H4 (cell line): ENCODE results near the gene CDC42EP5. TPM values are rescaled to one million over a fixed set of nuclear protein-coding genes. Genes with fewer than 3 reads are reported as not detected.
A peak's percentile ranks its signal among the peaks of the same experiment; 100 is the strongest.
"Not testable (repeated sequence)": the region's sequence is repeated elsewhere in the genome, so short reads cannot be mapped to it uniquely, and the experiment has no call there.

ENCODE experiments used
- DNase-seq: peaks from one replicate; pipeline ENCODE4 v3.0.0-alpha.2; 2015; ENCODE audit warnings: low spot score
- total RNA-seq: library from RNA; depleted of rRNA; stranded (reverse); fragments of >200 nt; shearing (Covaris generic); gene quantifications from 2 replicates; pipeline ENCODE4 v1.2.3, GENCODE V29; 2014; rRNA removed

Gene CDC42EP5, protein sequence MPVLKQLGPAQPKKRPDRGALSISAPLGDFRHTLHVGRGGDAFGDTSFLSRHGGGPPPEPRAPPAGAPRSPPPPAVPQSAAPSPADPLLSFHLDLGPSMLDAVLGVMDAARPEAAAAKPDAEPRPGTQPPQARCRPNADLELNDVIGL
- total RNA-seq, result 5.1 and 7.0 TPM in 2 replicates

DNA sequence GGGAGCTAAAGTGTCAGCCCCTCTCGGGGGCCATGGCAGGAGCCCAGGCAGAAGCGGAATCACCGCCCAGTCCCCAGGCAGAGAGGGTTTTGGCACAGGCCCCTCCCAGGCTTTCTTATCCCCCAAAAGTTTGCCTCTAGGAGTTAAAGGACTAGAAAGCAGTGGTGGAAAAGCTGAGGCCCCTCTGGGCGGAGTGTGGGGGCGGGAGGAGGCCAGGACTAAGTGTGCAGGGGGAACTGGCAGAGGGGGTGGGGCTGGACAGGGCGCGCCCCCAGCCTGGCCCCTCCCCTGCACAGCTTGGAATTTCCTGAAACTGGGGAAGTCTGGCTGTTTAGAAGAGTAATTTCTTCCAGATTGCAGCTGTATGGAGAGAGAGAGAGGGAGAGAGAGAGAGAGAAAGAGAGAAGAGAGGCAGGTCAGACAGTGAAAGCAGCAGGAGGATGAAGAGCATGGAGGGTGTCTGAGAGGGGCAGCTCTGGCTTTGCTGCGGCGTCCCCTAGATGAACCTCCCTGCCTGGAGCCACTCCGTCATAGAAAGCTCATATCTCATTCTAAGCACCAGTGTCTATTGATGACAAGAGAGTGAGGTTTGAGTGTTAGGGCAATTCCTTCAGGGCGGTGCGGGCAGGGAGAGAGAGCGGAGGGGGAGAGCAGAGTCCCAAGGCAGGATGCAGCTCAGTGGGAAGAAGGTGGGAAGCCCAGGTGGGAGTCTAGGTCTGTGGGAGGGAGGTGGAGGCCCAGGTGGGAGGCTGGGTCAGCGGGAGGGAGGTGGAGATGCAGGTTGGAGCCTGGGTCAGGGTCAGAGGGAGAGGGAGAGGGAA is at the start of gene CDC42EP5:
Gene CDC42EP5 (minus strand): TSS at position 226 of the 821 bp plus-strand sequence. CDS start 7,749 bp downstream, outside the sequence.
- peak; percentile 84 for DNase-seq

DNA sequence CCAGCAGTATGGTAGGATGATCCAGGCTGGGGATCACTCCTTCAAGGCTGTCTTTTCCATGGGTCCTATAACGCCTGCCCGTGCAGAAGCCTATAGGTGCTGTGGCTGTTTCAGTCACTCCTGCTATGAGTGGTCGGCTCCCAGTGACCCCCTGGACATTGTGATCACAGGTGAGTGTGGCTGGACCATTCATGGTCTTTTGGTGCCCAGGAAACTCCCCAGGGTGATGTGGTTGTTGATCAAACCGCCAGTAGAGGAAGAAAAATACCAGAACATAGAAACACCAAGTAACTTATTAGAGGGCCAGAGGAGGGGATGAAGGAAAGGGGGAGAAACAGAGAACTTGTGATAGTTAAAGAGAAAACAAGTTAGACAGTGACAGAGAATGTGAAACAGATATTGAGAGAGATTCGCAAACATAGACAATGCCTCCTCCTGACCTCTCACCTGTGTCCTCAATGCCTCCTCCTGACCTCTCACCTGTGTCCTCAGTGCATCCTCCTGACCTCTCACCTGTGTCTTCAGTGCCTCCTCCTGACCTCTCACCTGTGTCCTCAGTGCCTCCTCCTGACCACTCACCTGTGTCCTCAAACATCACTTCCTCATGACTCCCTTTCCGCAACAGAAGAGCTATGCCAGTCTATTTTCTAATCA is 48.9 kb upstream of the CDC42EP5 start:
- DNase-seq, result no peak

DNA sequence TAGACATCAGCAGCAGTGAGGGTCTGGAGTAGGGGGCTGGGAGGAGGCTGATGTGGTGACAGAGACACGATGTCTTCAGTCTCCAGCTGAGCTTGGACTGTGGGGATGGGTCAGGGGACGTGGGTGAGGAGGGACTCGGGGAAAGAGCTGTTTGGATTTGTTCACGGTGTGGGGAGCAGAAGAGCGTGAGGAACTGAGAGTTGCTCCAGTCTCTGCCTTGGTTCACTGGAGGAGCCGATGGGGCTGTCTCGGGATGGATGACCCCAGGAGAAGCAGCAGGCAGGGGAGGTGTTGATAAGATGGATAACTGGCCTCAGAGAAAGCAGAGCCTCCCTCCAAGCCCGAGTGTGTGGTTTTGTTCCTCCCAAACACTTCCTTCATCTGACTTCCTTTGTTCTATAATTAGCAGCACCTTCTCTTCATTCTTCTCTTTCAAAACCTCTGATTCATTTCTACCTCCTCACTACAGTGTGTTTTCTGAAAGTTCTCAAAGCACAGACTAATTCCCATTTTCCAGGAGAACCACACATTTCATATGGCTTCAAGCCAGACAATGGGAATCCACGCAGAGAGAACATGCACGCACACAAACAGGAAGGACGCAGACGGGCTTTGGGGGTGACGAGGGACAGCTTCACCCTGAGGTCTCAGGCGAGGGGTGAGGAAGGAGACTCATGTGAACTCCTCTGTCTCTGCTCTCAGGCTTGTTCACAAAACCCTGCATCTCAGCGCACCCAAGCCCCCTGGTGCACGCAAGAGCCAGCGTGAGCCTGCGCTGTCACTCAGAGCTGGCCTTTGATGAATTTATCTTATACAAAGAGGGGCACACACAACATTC is 48.1 kb upstream of the CDC42EP5 start:
- no peak for DNase-seq

DNA sequence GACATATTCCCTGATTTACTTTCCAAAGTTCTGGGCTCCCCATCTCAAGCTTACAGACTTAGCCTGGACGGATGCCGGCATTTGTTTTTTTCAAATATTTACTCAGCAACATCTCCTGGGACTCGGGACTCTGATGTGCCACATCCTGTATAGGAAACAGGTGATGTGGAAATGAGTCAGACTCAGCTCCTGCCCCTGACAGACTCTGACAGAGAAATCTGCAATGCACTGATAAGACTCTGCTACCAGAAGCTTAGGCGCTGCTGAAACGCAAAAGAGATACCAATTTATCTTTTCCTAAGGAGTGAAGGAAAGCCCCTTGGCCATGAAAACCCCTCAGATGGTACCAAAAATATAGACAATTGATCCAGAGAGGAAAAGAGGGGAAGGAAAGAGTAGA is 45.7 kb upstream of the CDC42EP5 start:
- DNase-seq, result peak; percentile 67

DNA sequence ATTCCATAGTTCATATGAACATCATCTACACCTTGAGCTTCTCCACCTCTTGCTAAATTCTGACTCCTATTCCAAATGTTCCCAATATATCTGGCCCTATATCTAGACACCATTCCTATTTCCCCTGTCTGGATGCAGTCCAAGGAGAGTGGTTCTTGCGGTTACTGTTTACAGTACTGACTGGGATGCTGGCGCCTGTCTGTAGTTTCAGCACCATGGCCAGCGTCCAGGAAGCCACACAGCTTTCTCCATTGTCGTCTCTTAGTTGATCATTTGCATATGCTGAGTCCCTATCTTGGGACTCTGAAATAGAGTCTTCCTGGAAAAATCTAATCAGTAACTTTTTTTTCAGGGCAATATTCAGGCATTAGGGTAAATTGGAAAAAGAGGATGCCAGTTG is 44.4 kb upstream of the CDC42EP5 start:
- peak; percentile 90 for DNase-seq

DNA sequence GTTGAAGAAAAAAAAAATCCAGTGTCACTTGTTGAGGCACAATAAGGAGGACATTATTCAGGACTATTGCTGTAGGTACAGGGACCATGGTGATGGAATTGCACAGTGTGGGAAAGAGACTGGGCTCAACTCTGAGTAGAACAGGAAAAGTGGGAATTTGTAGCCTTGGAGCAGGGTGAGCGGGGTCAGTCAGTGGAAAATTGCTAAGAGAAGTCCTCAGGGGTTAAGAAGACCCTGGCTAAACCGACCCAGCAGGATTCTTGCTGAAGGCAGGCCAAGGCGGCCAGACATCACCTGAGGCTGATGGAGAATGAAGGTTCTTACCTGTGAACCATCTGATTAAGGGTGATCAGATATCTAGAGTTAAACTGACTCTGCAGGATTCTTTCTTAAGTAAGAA is 42.1 kb upstream of the CDC42EP5 start:
- no peak for DNase-seq

DNA sequence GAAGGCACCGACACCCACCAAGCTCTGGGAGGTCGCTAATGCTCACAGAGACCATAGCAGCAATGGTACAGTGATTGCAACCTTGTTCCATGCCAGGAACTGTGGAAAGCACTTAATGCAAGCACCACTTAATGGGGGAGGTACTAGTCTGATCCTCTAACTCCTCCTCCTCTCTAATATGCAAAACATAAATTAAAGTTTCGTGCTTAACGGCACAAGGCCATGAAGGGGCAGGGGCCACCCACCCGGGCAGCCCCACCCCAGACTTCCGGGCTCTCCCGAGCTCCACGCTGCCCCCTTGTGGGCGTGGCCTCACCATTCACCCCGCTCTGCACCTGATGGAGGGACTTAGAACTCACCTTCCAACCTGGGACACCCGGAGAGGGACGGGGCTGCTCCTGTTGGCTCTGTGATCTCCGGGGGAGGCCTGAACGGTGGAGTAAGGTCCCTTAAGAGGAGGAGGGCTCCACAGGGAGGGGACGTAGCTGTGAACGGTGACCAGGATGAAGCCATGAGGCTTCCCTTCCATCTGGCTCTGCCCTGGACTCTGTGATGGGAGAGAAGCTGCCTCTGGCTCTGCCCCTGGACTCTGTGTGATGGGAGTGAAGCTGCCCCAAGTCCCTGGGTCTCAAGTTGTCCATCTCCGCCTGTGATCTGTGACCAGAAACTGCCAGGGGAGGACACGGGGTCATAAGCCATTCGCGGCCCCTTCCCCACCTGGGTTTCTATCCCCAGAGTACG is 36.3 kb upstream of the CDC42EP5 start:
- not testable (repeated sequence) for DNase-seq

DNA sequence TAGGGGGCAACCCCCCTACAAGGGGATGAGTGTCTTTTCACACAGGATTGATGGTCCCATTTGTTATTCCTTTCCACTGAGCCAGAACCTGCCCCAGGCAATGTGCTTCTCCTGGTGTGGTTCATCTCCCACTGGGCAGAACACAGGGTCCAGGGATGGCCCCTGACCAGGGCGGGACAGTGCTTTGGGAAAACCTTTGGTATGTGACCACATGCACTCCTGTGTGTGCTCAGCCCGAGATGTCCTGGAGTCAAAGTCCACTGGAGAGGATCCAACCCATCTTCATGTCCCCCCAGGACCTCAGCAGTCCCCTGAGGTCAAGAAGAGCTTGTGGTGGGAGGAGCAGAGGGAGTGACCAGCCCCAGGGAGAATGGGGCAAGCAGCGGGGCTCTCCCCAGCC is 35.4 kb upstream of the CDC42EP5 start:
- not testable (repeated sequence) for DNase-seq

DNA sequence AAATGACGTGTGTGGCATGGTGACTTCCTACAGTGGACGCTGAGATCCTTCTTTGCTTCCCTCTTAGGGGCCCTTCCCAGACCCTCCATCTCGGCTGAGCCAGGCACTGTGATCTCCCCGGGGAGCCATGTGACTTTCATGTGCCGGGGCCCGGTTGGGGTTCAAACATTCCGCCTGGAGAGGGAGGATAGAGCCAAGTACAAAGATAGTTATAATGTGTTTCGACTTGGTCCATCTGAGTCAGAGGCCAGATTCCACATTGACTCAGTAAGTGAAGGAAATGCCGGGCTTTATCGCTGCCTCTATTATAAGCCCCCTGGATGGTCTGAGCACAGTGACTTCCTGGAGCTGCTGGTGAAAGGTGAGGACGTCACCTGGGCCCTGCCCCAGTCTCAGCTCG is 34.7 kb upstream of the CDC42EP5 start:
- DNase-seq, result no peak

DNA sequence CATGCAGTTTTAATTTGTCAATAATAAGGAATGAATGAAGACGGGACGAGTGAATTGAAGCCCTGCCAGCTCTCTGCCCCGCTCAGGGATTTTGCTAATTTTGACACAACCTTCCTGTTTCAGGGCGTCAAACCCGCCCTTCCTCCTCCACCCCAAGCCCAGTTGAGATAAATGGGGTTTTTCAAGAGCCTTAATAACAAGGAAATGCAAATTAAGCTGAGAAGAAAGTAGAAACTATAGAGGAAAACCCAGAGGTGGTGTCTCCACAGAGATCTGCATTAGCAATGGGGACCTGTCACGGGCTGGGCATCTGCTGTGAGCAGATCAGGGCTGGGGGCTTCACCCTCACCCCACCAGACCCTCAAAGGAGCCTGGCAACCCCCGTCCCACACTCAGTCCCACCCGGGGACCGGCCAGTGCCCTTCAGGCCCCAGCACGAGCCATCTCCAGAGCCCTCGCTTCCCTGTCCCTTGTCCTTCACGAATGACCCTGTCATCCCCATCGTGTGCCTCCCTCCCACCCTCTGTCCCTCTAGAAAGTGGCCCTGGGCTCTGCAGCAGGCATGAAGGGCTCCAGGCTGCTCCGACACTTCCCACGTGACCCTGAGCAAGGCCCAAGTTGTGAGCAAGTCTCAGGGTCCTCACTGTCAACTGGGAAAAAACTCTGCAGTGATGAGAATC is 34.1 kb upstream of the CDC42EP5 start:
- DNase-seq, result not testable (repeated sequence)

DNA sequence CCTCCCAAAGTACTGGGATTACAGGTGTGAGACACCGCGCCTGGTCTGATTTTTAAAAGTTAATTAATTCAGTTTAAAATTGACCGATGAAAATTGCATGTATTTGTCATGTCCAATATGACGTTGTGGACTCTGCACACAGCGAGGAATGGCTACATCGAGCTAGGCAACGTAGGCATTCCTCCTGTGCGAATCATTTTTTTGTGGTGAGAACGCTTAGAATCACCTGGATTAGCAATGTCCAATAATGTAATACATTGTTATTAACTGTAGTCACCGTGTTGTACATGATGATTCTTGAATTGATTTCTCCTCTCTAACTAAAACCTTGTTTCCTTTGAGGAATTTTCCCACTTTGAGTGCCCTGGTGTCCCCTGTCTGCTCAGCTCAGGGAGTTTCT is 33.0 kb upstream of the CDC42EP5 start:
- no peak for DNase-seq

DNA sequence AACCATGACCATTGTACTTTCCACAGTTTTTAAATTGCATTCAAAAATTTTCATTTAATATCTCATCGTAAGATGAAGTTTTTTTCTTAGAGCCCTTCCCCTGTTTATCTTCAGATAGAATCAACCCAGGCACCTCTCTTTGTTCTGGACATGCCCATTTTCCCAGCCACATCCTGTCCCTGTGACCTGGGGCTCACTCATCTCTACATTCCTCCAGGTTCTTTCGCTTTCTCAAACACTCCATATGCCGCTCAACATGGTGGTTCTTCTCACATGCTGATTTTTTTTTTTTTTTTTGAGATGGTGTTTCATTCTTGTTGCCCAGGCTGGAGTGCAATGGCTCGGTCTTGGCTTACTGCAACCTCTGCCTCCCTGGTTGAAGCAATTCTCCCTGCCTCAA is 32.4 kb upstream of the CDC42EP5 start:
- DNase-seq, result not testable (repeated sequence)

DNA sequence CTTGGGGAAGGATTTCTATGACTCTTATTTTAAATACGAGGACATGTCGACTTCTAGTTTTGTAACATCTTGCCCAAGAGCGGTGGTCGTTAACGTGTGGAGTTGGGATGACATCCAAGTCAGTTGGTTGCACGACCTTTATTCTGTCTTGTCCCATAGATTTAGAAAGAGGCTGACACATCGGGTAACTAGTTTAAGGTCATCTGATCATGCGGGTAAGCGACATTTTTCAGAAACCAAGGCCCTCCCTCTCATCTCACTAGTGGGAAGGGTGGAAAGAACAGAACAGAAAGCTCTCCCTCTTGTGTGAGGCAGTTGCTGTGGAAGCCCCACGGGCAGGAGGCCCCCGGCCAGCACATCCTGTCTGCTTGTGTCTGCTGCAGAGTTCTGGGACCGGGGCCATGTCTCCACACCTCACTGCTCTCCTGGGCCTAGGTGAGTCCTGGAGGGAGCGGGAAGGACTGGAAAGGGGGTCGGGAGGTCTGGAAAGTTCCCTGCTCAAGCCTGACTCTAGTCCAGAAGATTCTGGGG is 29.5 kb upstream of the CDC42EP5 start, which contains the start of gene LAIR2:
Gene LAIR2 (plus strand): TSS at position 314 of the 531 bp plus-strand sequence. CDS start 88 bp downstream, at position 402.
- no peak for DNase-seq

DNA sequence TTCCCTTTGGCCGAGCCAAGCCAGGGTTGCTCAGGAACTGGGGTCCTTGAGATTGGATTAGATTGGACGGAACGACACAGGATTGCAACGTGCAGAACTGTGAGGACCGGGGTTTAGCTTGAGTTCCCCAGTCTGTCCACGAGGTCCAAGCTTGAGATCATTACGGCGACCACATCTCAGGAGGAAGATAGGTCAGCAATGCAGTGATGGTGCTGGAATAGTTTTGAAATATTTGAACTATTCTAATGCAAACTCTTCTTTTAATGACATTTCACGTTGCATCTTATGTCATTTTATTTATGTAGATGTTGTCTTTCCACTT is 25.3 kb upstream of the CDC42EP5 start:
- not testable (repeated sequence) for DNase-seq

DNA sequence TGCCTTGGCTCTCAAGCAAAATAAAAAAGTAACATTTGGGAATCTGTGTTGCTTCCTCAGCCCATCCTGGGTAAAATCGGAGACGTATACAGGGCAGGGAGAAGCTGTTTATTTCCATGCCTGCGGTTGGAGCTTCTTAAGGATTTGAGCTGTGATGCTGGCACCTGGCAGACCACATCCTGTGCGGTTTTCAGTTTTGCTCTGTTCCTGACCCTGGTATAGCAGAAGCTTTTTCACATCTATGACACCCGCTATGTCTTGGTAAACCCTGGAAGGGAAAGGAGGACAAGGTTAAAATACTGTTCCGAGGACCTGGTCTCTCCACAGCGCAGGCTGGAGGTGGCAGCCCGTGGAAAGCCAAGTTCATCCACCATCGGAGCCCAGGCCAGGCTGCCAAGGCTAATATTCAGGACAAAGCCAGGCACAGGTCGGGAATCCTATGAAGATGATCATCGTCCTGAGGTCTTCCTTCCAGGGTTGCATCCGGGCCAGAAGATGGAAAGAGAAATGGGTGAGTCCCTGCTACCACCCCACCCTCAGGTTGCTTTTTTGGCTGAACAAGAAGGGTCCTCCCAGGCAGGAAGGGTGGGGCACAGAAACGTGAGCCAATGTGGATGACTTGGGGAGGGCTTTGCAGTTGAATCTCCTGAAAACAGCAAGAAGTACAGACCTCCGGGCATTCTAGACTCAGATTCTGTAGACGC is 24.8 kb upstream of the CDC42EP5 start:
- peak; percentile 79 for DNase-seq

DNA sequence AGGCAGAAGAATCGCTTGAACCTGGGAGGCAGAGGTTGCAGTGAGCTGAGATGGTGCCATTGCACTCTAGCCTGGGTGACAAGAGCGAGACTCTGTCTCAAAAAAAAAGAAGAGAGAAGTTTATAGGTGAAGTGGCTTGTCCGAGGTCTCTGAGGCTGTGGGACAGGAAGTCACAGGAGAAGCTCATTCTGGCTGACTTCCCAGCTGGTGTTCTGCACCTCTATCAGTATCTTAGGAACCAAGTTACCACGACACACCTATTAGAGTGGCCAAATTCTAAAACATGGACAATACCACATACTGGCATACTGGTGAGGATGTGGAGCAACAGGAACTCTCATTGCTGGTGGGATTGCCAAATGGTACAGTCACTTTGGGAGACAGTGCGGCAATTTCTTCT is 22.2 kb upstream of the CDC42EP5 start:
- DNase-seq, result not testable (repeated sequence)

DNA sequence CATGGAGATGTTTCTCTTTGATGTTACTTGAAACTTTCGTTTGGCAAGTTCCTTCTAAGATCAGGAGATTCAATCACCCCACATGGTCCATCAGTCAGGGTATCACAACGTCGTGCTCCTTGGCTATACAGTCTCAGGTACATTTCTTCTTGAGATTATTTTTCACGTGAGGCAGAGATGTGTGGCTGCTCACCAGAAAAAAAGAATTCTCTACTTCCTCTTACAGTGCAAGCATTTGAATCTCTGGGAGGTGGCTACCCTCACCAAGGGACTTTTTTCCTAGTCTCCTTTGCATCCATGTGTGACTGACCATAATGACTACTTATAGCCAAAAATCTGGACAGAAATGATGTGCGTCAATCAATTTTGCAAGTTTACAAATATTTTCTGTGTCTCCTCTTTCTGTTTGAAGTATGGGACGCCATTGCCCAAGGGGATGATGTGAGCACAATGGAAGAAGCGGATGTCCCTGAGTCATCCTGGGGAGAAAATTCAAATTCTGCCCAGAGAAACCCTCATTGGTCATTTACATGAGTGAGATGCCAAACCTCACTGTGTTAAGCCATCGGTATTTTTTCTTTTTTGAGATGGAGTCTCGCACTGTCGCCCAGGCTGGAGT is 21.0 kb upstream of the CDC42EP5 start:
- DNase-seq, result no peak

DNA sequence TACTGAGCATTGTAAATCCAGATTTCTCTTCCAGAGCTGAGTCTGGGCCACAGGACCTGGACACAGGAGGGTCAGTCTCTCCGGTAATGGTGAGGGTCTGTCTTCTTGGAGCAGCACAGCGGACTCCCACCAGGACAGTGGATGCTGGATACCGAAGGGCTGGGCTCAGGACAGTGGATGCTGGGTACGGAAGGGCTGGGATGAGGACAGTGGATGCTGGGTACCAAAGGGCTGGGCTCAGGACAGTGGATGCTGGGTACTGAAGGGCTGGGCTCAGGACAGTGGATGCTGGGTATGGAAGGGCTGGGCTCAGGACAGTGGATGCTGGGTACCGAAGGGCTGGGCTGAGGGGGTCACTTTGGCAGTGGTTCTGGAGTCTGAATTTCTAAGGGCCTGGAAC is 20.0 kb upstream of the CDC42EP5 start:
- not testable (repeated sequence) for DNase-seq

DNA sequence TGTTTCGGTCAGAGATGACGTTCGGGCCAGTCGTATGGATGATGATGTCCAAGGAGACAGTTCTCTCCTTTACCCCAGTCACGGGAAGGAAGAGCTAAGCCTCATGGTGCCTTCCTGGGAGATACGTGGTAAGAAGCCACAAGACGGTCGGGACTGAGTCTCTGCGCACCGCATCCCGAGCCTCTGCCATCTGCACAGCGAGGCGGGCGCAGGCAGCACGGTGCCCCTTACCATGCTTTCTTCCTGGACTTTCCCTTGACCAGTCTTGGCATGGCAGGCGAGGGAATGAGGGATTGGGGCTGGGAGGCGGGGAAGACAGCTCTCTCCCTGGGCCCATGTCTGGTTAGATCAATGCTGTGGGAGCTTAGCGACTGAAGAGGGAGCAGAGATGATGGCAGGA is 19.5 kb upstream of the CDC42EP5 start:
- DNase-seq, result no peak
